ENCODE results near the gene GLIS1. TPM values are rescaled to one million over a fixed set of nuclear protein-coding genes. Genes with fewer than 3 reads are reported as not detected.

The GLIS1 gene
- total RNA-seq, 1 experiment from 2014 or later: 0.13 TPM

- POLR2A ChIA-PET (ENCODE audit: low non-redundant PET): no interaction called here
- no peak for DNase-seq (ENCODE audit: low spot score)
- TF ChIP-seq EZH2 (IDR thresholded peaks at IDR 0.05; ENCODE audit: borderline replicate concordance, low read depth, low read length, poor library complexity, severe bottlenecking): no peak
- no peak for TF ChIP-seq CTCF (conservative IDR thresholded peaks at IDR 0.05; ENCODE audit: low read depth, low read length)
- no TSS peak for BruUV-seq (replicated peaks)
- H3K36me3 ChIP-seq (ENCODE audit: insufficient read depth, low read length, poor library complexity, severe bottlenecking): no peaks in the 10 kb centered on the region
- H3K9me3 ChIP-seq (ENCODE audit: low read depth, low read length, poor library complexity, severe bottlenecking): no peaks in the 10 kb centered on the region
- H3K27me3 ChIP-seq (replicated peaks; ENCODE audit: insufficient read depth, low read depth, low read length, poor library complexity): no peaks in the 10 kb centered on the region
- CTCF ChIA-PET: no interaction called here
- H3K4me3 ChIP-seq (ENCODE audit: low read depth, low read length, poor library complexity, severe bottlenecking): no peak overlapping the region
- no peak overlapping the region for H3K27ac ChIP-seq (ENCODE audit: low read depth, low read length, poor library complexity, severe bottlenecking)
- intact Hi-C loops (cut with micrococcal nuclease; ENCODE audit: unreplicated experiment): no loop called here
- H3K4me1 ChIP-seq (ENCODE audit: insufficient read depth, low read length, poor library complexity, severe bottlenecking): no peaks in the 10 kb centered on the region
These were observed 209.4 kb downstream of the GLIS1 start for GRCh38 chr1:53529555-53529954.

GRCh38 chr1:53527368-53527767 is 211.6 kb downstream of the GLIS1 start:
- no peak overlapping the region for H3K4me3 ChIP-seq (ENCODE audit: low read depth, low read length, poor library complexity, severe bottlenecking)
- H3K36me3 ChIP-seq (ENCODE audit: insufficient read depth, low read length, poor library complexity, severe bottlenecking): no peaks in the 10 kb centered on the region
- ChIA-PET POLR2A (ENCODE audit: low non-redundant PET) (no interaction called here), CTCF (no interaction called here)
- intact Hi-C loops (cut with micrococcal nuclease; ENCODE audit: unreplicated experiment): no loop called here
- H3K4me1 ChIP-seq (ENCODE audit: insufficient read depth, low read length, poor library complexity, severe bottlenecking): no peaks in the 10 kb centered on the region
- no TSS peak for BruUV-seq (replicated peaks)
- no peaks in the 10 kb centered on the region for H3K9me3 ChIP-seq (ENCODE audit: low read depth, low read length, poor library complexity, severe bottlenecking)
- no peaks in the 10 kb centered on the region for H3K27me3 ChIP-seq (replicated peaks; ENCODE audit: insufficient read depth, low read depth, low read length, poor library complexity)
- H3K27ac ChIP-seq (ENCODE audit: low read depth, low read length, poor library complexity, severe bottlenecking): no peak overlapping the region
- DNase-seq (ENCODE audit: low spot score): no peak
- TF ChIP-seq CTCF (conservative IDR thresholded peaks at IDR 0.05; ENCODE audit: low read depth, low read length) (no peak), EZH2 (IDR thresholded peaks at IDR 0.05; ENCODE audit: borderline replicate concordance, low read depth, low read length, poor library complexity, severe bottlenecking) (no peak)

- Histone ChIP-seq H3K9me3 (ENCODE audit: low read depth, low read length, poor library complexity, severe bottlenecking) (no peaks in the 10 kb centered on the region), H3K27ac (ENCODE audit: low read depth, low read length, poor library complexity, severe bottlenecking) (no peak overlapping the region), H3K4me1 (ENCODE audit: insufficient read depth, low read length, poor library complexity, severe bottlenecking) (no peaks in the 10 kb centered on the region), H3K36me3 (ENCODE audit: insufficient read depth, low read length, poor library complexity, severe bottlenecking) (no peaks in the 10 kb centered on the region), H3K27me3 (replicated peaks; ENCODE audit: insufficient read depth, low read depth, low read length, poor library complexity) (no peaks in the 10 kb centered on the region), H3K4me3 (ENCODE audit: low read depth, low read length, poor library complexity, severe bottlenecking) (no peak overlapping the region)
- ChIA-PET POLR2A (ENCODE audit: low non-redundant PET) (no interaction called here), CTCF (no interaction called here)
- DNase-seq (ENCODE audit: low spot score): no peak
- BruUV-seq (replicated peaks): no TSS peak
- intact Hi-C loops (cut with micrococcal nuclease; ENCODE audit: unreplicated experiment): no loop called here
- TF ChIP-seq EZH2 (IDR thresholded peaks at IDR 0.05; ENCODE audit: borderline replicate concordance, low read depth, low read length, poor library complexity, severe bottlenecking): no peak
- no peak for TF ChIP-seq CTCF (conservative IDR thresholded peaks at IDR 0.05; ENCODE audit: low read depth, low read length)
These were observed 212.4 kb downstream of the GLIS1 start for GRCh38 chr1:53526451-53527101.

Data from A673 (cell line).